HG03342 (cell line): ENCODE data around the gene IGF2BP2.
"Not testable (repeated sequence)": the region's sequence is repeated elsewhere in the genome, so short reads cannot be mapped to it uniquely, and the experiment has no call there.

Experiments used
- ATAC-seq: cut with Tn5 transposase; IDR thresholded peaks from one replicate; pipeline ENCODE4 v1.9.1; 2021; ENCODE audit warnings: mild to moderate bottlenecking, moderate library complexity; ENCODE audit not compliant: unreplicated experiment

IGF2BP2 gene

GRCh38 chr3:185813205-185813604 lies 11.6 kb downstream of the IGF2BP2 start:
- ATAC-seq = no peak

- no peak for ATAC-seq
Observed at GRCh38 chr3:185807445-185808068, 17.3 kb downstream of the IGF2BP2 start.

DNA sequence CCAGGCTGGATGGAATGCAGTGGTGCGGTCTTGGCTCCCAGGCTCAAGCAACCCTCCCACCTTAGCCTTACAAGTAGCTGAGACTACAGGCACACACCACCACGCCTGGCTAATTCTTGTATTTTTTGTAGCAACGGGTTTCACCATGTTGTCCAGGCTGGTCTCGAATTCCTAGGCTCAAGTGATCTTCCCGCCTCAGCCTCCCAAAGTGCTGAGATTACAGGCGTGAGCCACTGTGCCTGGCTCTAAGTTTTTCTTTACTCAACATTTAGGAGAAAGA lies 26.1 kb downstream of the IGF2BP2 start:
- ATAC-seq = not testable (repeated sequence)

DNA sequence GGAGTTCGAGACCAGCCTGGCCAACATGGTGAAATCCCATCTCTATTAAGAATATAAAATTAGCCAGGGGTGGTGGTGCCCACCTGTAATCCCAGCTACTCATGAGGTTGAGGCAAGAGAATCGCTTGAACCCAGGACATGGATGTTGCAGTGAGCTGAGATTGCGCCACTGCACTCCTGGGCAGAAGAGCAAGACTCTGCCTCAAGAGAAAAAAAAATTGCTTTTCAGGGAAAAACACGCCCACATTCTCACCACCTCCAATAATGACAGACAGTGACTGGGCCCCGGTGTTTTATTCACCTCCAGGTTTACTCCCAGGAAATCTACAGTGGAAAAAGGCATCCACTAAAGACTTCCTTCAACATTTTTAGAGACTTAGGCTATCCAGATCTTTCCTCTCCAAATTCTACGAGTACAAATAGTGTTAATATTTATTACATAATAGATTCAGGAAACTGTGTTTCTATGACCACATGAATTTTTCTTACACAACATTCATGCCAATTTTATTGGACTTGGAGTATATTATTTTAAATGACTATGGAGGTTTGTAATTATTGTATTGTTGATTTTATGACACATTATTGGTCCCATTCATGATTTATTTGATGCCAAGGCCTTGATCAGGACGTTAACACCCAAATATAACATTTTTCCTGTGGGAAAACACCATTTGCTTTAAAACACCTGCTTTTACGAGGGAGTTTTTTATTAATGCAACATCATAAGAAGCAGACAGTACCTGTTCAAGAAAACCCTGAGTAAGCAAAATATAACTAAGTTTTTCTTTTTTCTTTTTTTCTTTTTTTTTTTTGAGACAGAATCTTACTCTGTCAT lies 26.6 kb downstream of the IGF2BP2 start:
- no peak for ATAC-seq

- ATAC-seq = no peak
Observed at GRCh38 chr3:185797108-185797881, 27.5 kb downstream of the IGF2BP2 start.

DNA sequence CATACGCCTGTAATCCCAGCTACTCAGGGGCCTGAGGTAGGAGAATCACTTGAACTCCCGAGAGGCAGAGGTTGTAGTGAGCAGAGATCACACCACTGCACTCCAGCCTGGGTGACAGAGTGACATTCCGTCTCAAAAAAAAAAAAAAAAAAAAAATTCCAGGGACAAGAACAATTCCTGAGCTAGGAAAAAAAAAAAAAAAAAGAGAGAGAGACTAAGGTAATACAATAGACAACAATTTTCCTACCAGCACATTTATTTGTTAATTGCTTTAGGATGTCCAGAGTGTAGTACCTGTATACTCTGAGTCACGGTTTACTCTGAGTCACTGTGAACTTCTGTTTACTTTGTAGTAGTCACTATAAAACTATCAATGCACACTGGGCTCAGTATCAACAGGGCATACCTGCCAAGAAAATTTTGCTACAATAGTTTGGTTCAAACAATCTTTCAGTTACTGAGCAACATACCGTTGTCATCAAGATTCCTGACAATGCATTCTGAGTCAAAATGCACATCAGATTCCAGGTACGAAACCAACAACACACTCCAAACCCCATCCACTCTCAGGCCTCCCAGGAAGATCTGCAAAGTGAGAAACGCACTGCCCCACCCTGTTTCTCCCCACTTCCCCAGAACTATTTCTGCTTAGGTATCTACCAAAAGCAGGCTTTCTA lies 28.3 kb downstream of the IGF2BP2 start:
- no peak for ATAC-seq

- ATAC-seq = no peak
Observed at GRCh38 chr3:185793381-185793780, 31.5 kb downstream of the IGF2BP2 start.

- no peak for ATAC-seq
Observed at GRCh38 chr3:185792955-185793354, 31.9 kb downstream of the IGF2BP2 start.

- no peak for ATAC-seq
Observed at GRCh38 chr3:185789891-185790830, 34.7 kb downstream of the IGF2BP2 start.

- ATAC-seq = no peak
Observed at GRCh38 chr3:185789134-185789533, 35.7 kb downstream of the IGF2BP2 start.

GRCh38 chr3:185788292-185788691 lies 36.5 kb downstream of the IGF2BP2 start:
- no peak for ATAC-seq

GRCh38 chr3:185786956-185787877 lies 37.6 kb downstream of the IGF2BP2 start:
- ATAC-seq = no peak

DNA sequence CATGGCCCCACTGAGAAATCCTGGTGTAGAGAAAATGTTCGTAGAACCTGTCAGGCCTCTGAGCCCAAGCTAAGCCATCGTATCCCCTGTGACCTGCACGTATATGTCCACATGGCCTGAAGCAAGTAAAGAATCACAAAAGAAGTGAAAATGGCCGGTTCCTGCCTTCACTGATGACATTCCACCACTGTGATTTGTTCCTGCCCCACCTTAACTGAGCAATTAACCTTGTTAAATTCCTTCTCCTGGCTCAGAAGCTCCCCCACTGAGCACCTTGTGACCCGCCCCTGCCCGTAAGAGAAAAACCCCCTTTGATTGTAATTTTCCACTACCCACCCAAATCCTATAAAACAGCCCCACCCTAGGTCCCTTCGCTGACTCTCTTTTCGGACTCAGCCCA lies 38.6 kb downstream of the IGF2BP2 start:
- ATAC-seq = not testable (repeated sequence)

DNA sequence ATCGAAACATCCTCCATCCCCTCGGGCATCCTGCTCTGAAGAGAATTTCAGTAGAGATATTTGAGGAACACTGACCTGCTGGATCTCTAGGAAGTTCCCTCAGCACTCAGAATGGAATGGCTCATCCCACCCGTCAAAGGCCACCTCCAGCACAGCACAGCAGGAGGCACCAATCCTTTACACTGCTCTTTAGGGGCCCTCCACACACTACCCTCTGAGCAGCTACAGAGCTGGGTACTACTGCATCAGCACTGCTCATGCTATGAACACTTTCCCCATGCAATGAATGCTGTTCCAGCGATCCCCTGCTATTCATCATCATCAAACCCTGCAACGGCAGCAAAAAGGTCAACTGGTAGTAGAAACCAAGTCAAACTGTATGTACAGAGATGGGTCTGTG lies 40.5 kb downstream of the IGF2BP2 start:
- no peak for ATAC-seq

DNA sequence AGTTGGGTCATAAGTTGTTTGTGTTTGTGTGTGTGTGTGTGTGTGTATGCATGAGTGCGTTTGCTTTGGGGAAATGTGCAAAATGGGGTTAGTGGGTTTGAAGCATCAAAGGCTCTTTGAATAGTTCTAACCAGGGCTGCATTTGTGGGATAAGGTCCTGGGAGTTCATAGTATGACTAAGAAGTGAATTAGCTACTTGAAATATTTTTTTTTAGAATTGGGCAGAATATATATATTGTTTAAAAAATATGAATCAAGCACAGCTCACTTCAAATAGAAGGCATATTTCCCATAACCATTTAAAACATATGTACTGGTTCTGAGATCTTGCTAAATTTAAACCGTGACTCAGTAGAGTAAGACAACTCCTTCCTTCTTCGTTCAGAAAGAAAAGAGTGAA lies 43.1 kb downstream of the IGF2BP2 start:
- ATAC-seq = no peak

- no peak for ATAC-seq
Observed at GRCh38 chr3:185779461-185779860, 45.4 kb downstream of the IGF2BP2 start.

- ATAC-seq = no peak
Observed at GRCh38 chr3:185778821-185779220, 46.0 kb downstream of the IGF2BP2 start.

DNA sequence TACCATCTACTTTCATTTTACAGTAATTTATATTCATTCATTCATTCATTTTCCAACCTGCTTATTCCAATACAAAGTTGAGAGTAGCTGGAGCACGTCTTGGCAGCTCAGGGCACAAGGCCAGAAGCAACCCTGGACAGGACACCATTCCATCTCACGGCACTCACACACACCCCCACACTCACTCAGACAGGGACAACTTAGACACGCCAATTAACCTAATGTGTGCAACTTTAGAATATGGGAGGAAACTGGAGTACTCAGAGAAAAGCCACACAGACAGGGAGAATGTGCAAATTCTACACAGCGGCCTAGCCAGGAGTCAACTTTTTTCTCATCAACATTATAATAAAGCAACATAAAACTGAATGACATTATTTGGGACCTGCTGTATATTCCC lies 46.7 kb downstream of the IGF2BP2 start:
- no peak for ATAC-seq

GRCh38 chr3:185770109-185770508 lies 54.7 kb downstream of the IGF2BP2 start:
- no peak for ATAC-seq
